Activated CD4-positive, CD25-positive, alpha-beta regulatory T cell treated with anti-CD3 and anti-CD28 coated beads, Interleukin-2, amount 50 U/mL, for 72 hours (primary cell): ENCODE data around the gene SIGLEC8.
"Not testable (repeated sequence)": the region's sequence is repeated elsewhere in the genome, so short reads cannot be mapped to it uniquely, and the experiment has no call there.

Source experiments
- DNase-seq: peaks from one replicate; pipeline ENCODE4 v3.0.0; 2021

The SIGLEC8 gene

GRCh38 chr19:51458051-51458645 is at the start of gene SIGLEC8:
TSS of gene SIGLEC8 (minus strand) at chr19:51458454. CDS start at chr19:51458387, 67 bp downstream.
- DNase-seq = no peak

- DNase-seq = no peak
These were observed 49.4 kb upstream of the SIGLEC8 start for GRCh38 chr19:51507640-51508058.

- DNase-seq = no peak
These were observed 48.9 kb upstream of the SIGLEC8 start for GRCh38 chr19:51507192-51507591.

- DNase-seq = no peak
These were observed 47.6 kb upstream of the SIGLEC8 start for GRCh38 chr19:51505904-51506303.

GRCh38 chr19:51503896-51504295 is 45.6 kb upstream of the SIGLEC8 start:
- DNase-seq = no peak

- DNase-seq = no peak
These were observed 45.1 kb upstream of the SIGLEC8 start for GRCh38 chr19:51503286-51503817.

GRCh38 chr19:51501594-51502263 is 43.5 kb upstream of the SIGLEC8 start, which contains the start of gene SIGLEC12:
TSS of gene SIGLEC12 (minus strand) at chr19:51501800. CDS start at chr19:51501733, 67 bp downstream.
- no peak for DNase-seq

GRCh38 chr19:51500931-51501330 is 42.7 kb upstream of the SIGLEC8 start:
- not testable (repeated sequence) for DNase-seq

GRCh38 chr19:51497666-51498065 is 39.4 kb upstream of the SIGLEC8 start:
- no peak for DNase-seq

- no peak for DNase-seq
These were observed 35.5 kb upstream of the SIGLEC8 start for GRCh38 chr19:51493776-51494175.

- DNase-seq = no peak
These were observed 33.3 kb upstream of the SIGLEC8 start for GRCh38 chr19:51491586-51491985.

- DNase-seq = no peak
These were observed 32.4 kb upstream of the SIGLEC8 start for GRCh38 chr19:51490676-51491075.

GRCh38 chr19:51489113-51489512 is 30.9 kb upstream of the SIGLEC8 start:
- no peak for DNase-seq

- no peak for DNase-seq
These were observed 30.2 kb upstream of the SIGLEC8 start for GRCh38 chr19:51488491-51488890.

- DNase-seq = no peak
These were observed 27.9 kb upstream of the SIGLEC8 start for GRCh38 chr19:51485960-51486660.

- no peak for DNase-seq
These were observed 22.3 kb upstream of the SIGLEC8 start for GRCh38 chr19:51480590-51480989.

- no peak for DNase-seq
These were observed 21.5 kb upstream of the SIGLEC8 start for GRCh38 chr19:51479531-51480331.

GRCh38 chr19:51478381-51479234 is 20.4 kb upstream of the SIGLEC8 start, which contains the start of gene CEACAM18:
TSS of gene CEACAM18 (plus strand) at chr19:51478539.
- no peak for DNase-seq

GRCh38 chr19:51477344-51477743 is 19.1 kb upstream of the SIGLEC8 start:
- no peak for DNase-seq

- no peak for DNase-seq
These were observed 17.9 kb upstream of the SIGLEC8 start for GRCh38 chr19:51476164-51476563.

- peak; percentile 87 for DNase-seq
These were observed 14.9 kb upstream of the SIGLEC8 start for GRCh38 chr19:51473009-51473707.
